Trophoblast cell (in vitro differentiated cells and primary cell): ENCODE results near the gene PAM.

Experiments used
- DNase-seq, 2 donors: peaks; one replicate each; pipeline ENCODE4 v3.0.0-alpha.2; 2016
- H2AFZ ChIP-seq: 2 replicates; pipeline ENCODE4 v1.6.1; 2013; ENCODE audit warnings: low read length, moderate library complexity, mild to moderate bottlenecking; ENCODE audit not compliant: insufficient read depth, poor library complexity
- H2AK5ac ChIP-seq: 2 replicates; pipeline ENCODE4 v1.6.1; 2013; ENCODE audit warnings: mild to moderate bottlenecking, low read length
- H2BK120ac ChIP-seq: 2 replicates; pipeline ENCODE4 v1.6.1; 2013; ENCODE audit warnings: low read length, mild to moderate bottlenecking, moderate library complexity; ENCODE audit not compliant: insufficient read depth, poor library complexity
- H2BK12ac ChIP-seq: 2 replicates; pipeline ENCODE4 v1.6.1; 2013; ENCODE audit warnings: mild to moderate bottlenecking, low read length, moderate library complexity
- H2BK5ac ChIP-seq: 2 replicates; pipeline ENCODE4 v1.6.1; 2013; ENCODE audit warnings: low read length, low read depth, moderate library complexity, mild to moderate bottlenecking; ENCODE audit not compliant: poor library complexity
- H3K14ac ChIP-seq: 2 replicates; pipeline ENCODE4 v1.6.1; 2013; ENCODE audit warnings: mild to moderate bottlenecking, low read length
- H3K18ac ChIP-seq: 2 replicates; pipeline ENCODE4 v1.6.1; 2013; ENCODE audit warnings: mild to moderate bottlenecking, low read length
- H3K23ac ChIP-seq: 2 replicates; pipeline ENCODE4 v1.6.1; 2013; ENCODE audit warnings: low read length
- H3K27ac ChIP-seq: 2 replicates; pipeline ENCODE4 v1.5.1; 2013; ENCODE audit warnings: low read depth, mild to moderate bottlenecking, inconsistent platforms, low read length, moderate library complexity
- H3K27me3 ChIP-seq: 2 replicates; pipeline ENCODE4 v1.6.1; 2013; ENCODE audit warnings: inconsistent platforms, mild to moderate bottlenecking, low read length, moderate library complexity; ENCODE audit not compliant: insufficient read depth
- H3K36me3 ChIP-seq, 2 experiments: 1 replicate in 1 of 2; 2 replicates in 1 of 2; pipeline ENCODE4 v1.6.1; 2013; ENCODE audit warnings: low read length in 2 of 2, mild to moderate bottlenecking in 2 of 2, moderate library complexity in 1 of 2; ENCODE audit not compliant: insufficient read depth in 2 of 2, control insufficient read depth in 1 of 2
- H3K4ac ChIP-seq: 2 replicates; pipeline ENCODE4 v1.6.1; 2013; ENCODE audit warnings: low read depth, mild to moderate bottlenecking, low read length, moderate library complexity
- H3K4me1 ChIP-seq, 2 experiments: 1 replicate in 1 of 2; 2 replicates in 1 of 2; pipeline ENCODE4 v1.6.1; 2013; ENCODE audit warnings: low read length in 2 of 2, mild to moderate bottlenecking in 2 of 2, moderate library complexity in 1 of 2; ENCODE audit not compliant: insufficient read depth in 2 of 2, control insufficient read depth in 1 of 2
- H3K4me2 ChIP-seq: 2 replicates; pipeline ENCODE4 v1.6.1; 2013; ENCODE audit warnings: inconsistent platforms, mild to moderate bottlenecking, low read length, moderate library complexity
- H3K4me3 ChIP-seq: 2 replicates; pipeline ENCODE4 v1.5.1; 2013; ENCODE audit warnings: mild to moderate bottlenecking, low read depth, low read length, inconsistent platforms
- H3K79me1 ChIP-seq: one replicate; pipeline ENCODE4 v1.6.1; 2013; ENCODE audit warnings: low read length
- H3K79me2 ChIP-seq: 2 replicates; pipeline ENCODE4 v1.6.1; 2013; ENCODE audit warnings: low read length, mild to moderate bottlenecking; ENCODE audit not compliant: control insufficient read depth, insufficient read depth, poor library complexity
- H3K9ac ChIP-seq: 2 replicates; pipeline ENCODE4 v1.6.1; 2013; ENCODE audit warnings: mild to moderate bottlenecking, low read length
- H3K9me3 ChIP-seq: 2 replicates; pipeline ENCODE4 v1.6.1; 2013; ENCODE audit warnings: low read depth, mild to moderate bottlenecking, control low read depth, inconsistent platforms, low read length; ENCODE audit not compliant: insufficient read depth
- H4K12ac ChIP-seq: 2 replicates; pipeline ENCODE4 v1.6.1; 2013; ENCODE audit warnings: low read depth, mild to moderate bottlenecking, low read length, moderate library complexity
- H4K8ac ChIP-seq: 2 replicates; pipeline ENCODE4 v1.6.1; 2013; ENCODE audit warnings: low read depth, mild to moderate bottlenecking, low read length, moderate library complexity
- H4K91ac ChIP-seq: one replicate; pipeline ENCODE4 v1.6.1; 2013; ENCODE audit warnings: low read depth, mild to moderate bottlenecking, low read length, moderate library complexity
- WGBS: extraction: QIAGEN DNeasy Blood & Tissue Kit; methylation state at CpG from one replicate; pipeline ENCODE4 v1.1.7; 2013; ENCODE audit warnings: missing lambda C conversion rate; ENCODE audit not compliant: insufficient read length, insufficient coverage; ENCODE audit errors: extremely low coverage; 5-methylcytosine and 5-hydroxymethylcytosine counted together

PAM gene

GRCh38 chr5:102956599-102956998, 201.5 kb downstream of the PAM start:
- Histone ChIP-seq H2AFZ (no peak overlapping the region), H2BK5ac (no peak overlapping the region), H3K4me3 (no peak overlapping the region), H3K4me1 (no peaks in the 10 kb centered on the region), H3K14ac (no peak overlapping the region), H3K4ac (no peak overlapping the region), H3K9ac (no peak overlapping the region), H3K4me2 (no peak overlapping the region), H3K27me3 (no peaks in the 10 kb centered on the region), H3K23ac (no peak overlapping the region), H3K9me3 (no peaks in the 10 kb centered on the region), H2BK120ac (no peak overlapping the region), H4K8ac (no peak overlapping the region), H3K18ac (no peak overlapping the region), H3K27ac (no peak overlapping the region), H3K79me1 (no peaks in the 10 kb centered on the region), H3K79me2 (no peaks in the 10 kb centered on the region), H4K12ac (no peak overlapping the region), H2AK5ac (no peak overlapping the region), H4K91ac (no peak overlapping the region), H2BK12ac (no peak overlapping the region), H3K36me3 (no peaks in the 10 kb centered on the region)
- DNase-seq: no peak
- 100% methylated on average over 1 of the region's 2 CpGs for WGBS

DNA sequence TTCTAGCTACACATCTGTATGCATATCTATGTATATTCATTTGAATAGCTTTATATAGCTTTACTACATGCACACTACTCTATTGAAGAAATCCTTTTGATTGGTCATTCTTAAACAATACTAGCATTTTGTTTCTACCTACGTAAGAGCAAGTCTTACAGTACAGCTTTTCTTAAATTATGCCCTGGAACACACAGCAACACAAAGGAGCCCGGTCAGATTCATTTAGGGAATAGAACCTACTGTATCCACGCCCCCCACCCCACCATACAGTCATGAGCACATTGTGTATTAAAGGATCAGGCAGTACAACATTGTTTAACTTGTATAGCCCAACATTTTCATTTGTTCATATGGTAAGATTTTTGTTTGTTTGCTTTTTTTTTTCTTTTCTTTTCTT, 202.0 kb downstream of the PAM start:
- Histone ChIP-seq H2AK5ac (no peak overlapping the region), H4K12ac (no peak overlapping the region), H3K4ac (no peak overlapping the region), H3K14ac (no peak overlapping the region), H3K9me3 (no peaks in the 10 kb centered on the region), H3K79me1 (no peaks in the 10 kb centered on the region), H3K79me2 (no peaks in the 10 kb centered on the region), H3K4me2 (no peak overlapping the region), H3K4me1 (no peaks in the 10 kb centered on the region), H2BK120ac (no peak overlapping the region), H3K9ac (no peak overlapping the region), H4K91ac (no peak overlapping the region), H2BK12ac (no peak overlapping the region), H2BK5ac (no peak overlapping the region), H3K36me3 (no peaks in the 10 kb centered on the region), H2AFZ (no peak overlapping the region), H4K8ac (no peak overlapping the region), H3K27me3 (no peaks in the 10 kb centered on the region), H3K27ac (no peak overlapping the region), H3K23ac (no peak overlapping the region), H3K18ac (no peak overlapping the region), H3K4me3 (no peak overlapping the region)
- WGBS: no CpG with 5 or more reads among the region's 3 CpGs
- no peak for DNase-seq

- no peak for DNase-seq
- Histone ChIP-seq H3K9ac (no peak overlapping the region), H3K4ac (no peak overlapping the region), H3K79me1 (no peaks in the 10 kb centered on the region), H2AFZ (no peak overlapping the region), H4K8ac (no peak overlapping the region), H3K23ac (no peak overlapping the region), H3K4me3 (no peak overlapping the region), H3K27me3 (no peaks in the 10 kb centered on the region), H3K4me1 (no peaks in the 10 kb centered on the region), H3K14ac (no peak overlapping the region), H4K91ac (no peak overlapping the region), H3K4me2 (no peak overlapping the region), H3K36me3 (no peaks in the 10 kb centered on the region), H3K79me2 (no peaks in the 10 kb centered on the region), H2AK5ac (no peak overlapping the region), H4K12ac (no peak overlapping the region), H3K9me3 (no peaks in the 10 kb centered on the region), H2BK120ac (no peak overlapping the region), H2BK12ac (no peak overlapping the region), H3K27ac (no peak overlapping the region), H2BK5ac (no peak overlapping the region), H3K18ac (no peak overlapping the region)
- WGBS: no CpG with 5 or more reads among the region's 1 CpG
These were observed 203.4 kb downstream of the PAM start for GRCh38 chr5:102958481-102959011.

GRCh38 chr5:102959055-102959454, 203.9 kb downstream of the PAM start:
- Histone ChIP-seq H4K8ac (no peak overlapping the region), H3K79me2 (no peaks in the 10 kb centered on the region), H3K27me3 (no peaks in the 10 kb centered on the region), H3K14ac (no peak overlapping the region), H3K4me1 (no peaks in the 10 kb centered on the region), H2BK120ac (no peak overlapping the region), H3K4ac (no peak overlapping the region), H3K79me1 (no peaks in the 10 kb centered on the region), H3K4me2 (no peak overlapping the region), H3K18ac (no peak overlapping the region), H2AFZ (no peak overlapping the region), H3K36me3 (no peaks in the 10 kb centered on the region), H3K9me3 (no peaks in the 10 kb centered on the region), H2BK5ac (no peak overlapping the region), H4K12ac (no peak overlapping the region), H2BK12ac (no peak overlapping the region), H3K23ac (no peak overlapping the region), H3K27ac (no peak overlapping the region), H2AK5ac (no peak overlapping the region), H3K4me3 (no peak overlapping the region), H4K91ac (no peak overlapping the region), H3K9ac (no peak overlapping the region)
- DNase-seq: peak in 1 of 2 donors; percentile 9
- WGBS: no CpG with 5 or more reads among the region's 1 CpG
